Activated T-helper 1 cell treated with anti-CD3 and anti-CD28 coated beads, Interleukin-12 subunit alpha, Interleukin-12 subunit beta, Interleukin-2, Interleukin-4 antibody, amounts not matched to agents 30 ng/mL and 10 ng/mL and 1 ng/mL, durations not matched to agents 14 hours and 24 hours and 36 hours (primary cell): Measurements from ENCODE around the gene TSPAN32. TPM values are rescaled to one million over a fixed set of nuclear protein-coding genes. Genes with fewer than 3 reads are reported as not detected.

Experiments used
- DNase-seq: peaks from one replicate; pipeline ENCODE4 v3.0.0; 2021; ENCODE audit warnings: low spot score
- H3K27ac Mint-ChIP-seq: one replicate; pipeline ENCODE4 v1.8.0; 2021; ENCODE audit warnings: mild to moderate bottlenecking, mixed read lengths
- H3K27me3 Mint-ChIP-seq: one replicate; pipeline ENCODE4 v1.8.0; 2022; ENCODE audit warnings: mild to moderate bottlenecking, moderate library complexity, mixed read lengths; ENCODE audit not compliant: insufficient read depth
- H3K36me3 Mint-ChIP-seq: one replicate; pipeline ENCODE4 v1.8.0; 2021; ENCODE audit warnings: low read depth, mixed read lengths
- H3K4me1 Mint-ChIP-seq: one replicate; pipeline ENCODE4 v1.8.0; 2021; ENCODE audit warnings: low read depth, mixed read lengths
- H3K4me3 Mint-ChIP-seq: one replicate; pipeline ENCODE4 v1.8.0; 2021; ENCODE audit warnings: mild to moderate bottlenecking, moderate library complexity, mixed read lengths
- H3K9me3 Mint-ChIP-seq: one replicate; pipeline ENCODE4 v1.8.0; 2021; ENCODE audit warnings: mixed read lengths
- intact Hi-C: fragments of 100-400 bp; cut with micrococcal nuclease; formaldehyde crosslinking; loops from one replicate; pipeline ENCODE4 v1.15.1; 2024
- total RNA-seq: library from RNA; stranded (reverse); gene quantifications from 2 replicates; pipeline ENCODE4 v1.2.3, GENCODE V29; 2022

The TSPAN32 gene, protein sequence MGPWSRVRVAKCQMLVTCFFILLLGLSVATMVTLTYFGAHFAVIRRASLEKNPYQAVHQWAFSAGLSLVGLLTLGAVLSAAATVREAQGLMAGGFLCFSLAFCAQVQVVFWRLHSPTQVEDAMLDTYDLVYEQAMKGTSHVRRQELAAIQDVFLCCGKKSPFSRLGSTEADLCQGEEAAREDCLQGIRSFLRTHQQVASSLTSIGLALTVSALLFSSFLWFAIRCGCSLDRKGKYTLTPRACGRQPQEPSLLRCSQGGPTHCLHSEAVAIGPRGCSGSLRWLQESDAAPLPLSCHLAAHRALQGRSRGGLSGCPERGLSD
- total RNA-seq, result 2.1 and 2.2 TPM in 2 replicates

DNA sequence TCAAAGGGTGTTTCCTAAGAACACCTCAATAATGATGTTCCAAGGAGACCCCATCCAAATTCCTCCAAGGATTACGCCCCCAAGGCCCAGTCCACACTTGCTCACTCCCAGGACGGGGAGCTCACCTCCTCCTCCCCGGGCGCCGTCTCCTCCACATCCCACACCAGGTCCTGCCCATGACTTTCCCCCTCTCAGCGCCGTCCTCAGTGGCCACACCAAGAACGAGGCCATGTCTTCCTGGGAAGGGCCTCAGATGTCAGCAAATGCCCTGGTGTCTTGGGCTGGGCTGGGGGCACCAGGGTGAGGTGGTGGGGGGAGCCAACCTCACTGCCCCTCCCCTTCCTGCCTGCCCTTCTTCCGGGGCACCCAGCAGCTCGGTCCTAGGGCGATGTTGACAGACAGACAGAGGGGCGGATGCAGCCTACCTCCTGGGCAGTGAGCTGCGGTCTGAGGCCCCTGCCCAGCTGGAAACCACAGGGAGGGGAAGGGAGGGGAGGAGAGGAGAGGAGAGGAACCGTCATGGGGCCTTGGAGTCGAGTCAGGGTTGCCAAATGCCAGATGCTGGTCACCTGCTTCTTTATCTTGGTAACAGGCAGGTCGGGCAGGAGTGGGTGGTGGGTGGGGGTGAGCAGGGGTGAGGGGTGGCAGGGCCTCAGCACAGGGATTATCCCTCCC is at the start of gene TSPAN32, which contains the start of gene C11orf21:
Gene TSPAN32 (plus strand): TSS at position 383 of the 675 bp plus-strand sequence. CDS start 137 bp downstream, at position 520.
Gene C11orf21 (minus strand): TSS at position 288 of the 675 bp plus-strand sequence. CDS start 110 bp downstream, at position 178.
- intact Hi-C loops, result loop anchor here (1.0 to 2.0 kb wide), 2 partner anchors 118 to 583 kb away; partner anchors contain the start of gene CDKN1C
- peak within 1 kb of the TSS; percentile 90 for H3K4me3 Mint-ChIP-seq
- H3K9me3 Mint-ChIP-seq, result no peaks in the 10 kb centered on the region
- peaks cover 39% of the 10 kb centered on the region for H3K4me1 Mint-ChIP-seq
- H3K27ac Mint-ChIP-seq, result peak within 1 kb of the TSS; percentile 91
- no peaks in the 10 kb centered on the region for H3K27me3 Mint-ChIP-seq
- no peaks in the 10 kb centered on the region for H3K36me3 Mint-ChIP-seq
- peak; percentile 57 for DNase-seq

DNA sequence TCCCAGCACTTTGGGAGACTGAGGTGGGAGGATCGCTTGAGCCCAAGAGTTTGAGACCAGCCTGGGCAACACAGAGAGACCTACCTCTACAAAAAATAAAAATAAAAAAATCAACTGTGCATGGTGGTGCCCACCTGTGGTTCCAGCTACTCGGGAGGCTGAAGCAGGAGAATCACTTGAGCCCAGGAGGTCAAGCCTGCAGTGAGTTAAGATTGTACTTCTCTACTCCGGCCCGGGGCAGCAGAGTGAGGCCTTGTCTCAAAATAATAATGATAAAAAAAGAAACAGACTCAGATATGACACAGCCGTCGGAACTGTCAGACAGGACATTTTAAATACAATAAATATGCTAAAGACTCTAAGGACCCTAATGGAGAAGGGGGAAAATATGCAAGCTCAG is 49.8 kb upstream of the TSPAN32 start:
- H3K27me3 Mint-ChIP-seq, result peaks cover 2% of the 10 kb centered on the region
- DNase-seq, result no peak
- H3K27ac Mint-ChIP-seq, result no peak overlapping the region
- intact Hi-C loops, result no loop called here
- H3K36me3 Mint-ChIP-seq, result no peaks in the 10 kb centered on the region
- H3K9me3 Mint-ChIP-seq, result no peaks in the 10 kb centered on the region
- no peak overlapping the region for H3K4me3 Mint-ChIP-seq
- no peaks in the 10 kb centered on the region for H3K4me1 Mint-ChIP-seq

GRCh38 chr11:2256293-2256913 is 45.4 kb upstream of the TSPAN32 start:
- no peaks in the 10 kb centered on the region for H3K9me3 Mint-ChIP-seq
- intact Hi-C loops, result no loop called here
- no peak for DNase-seq
- H3K27me3 Mint-ChIP-seq, result peaks cover 2% of the 10 kb centered on the region
- H3K27ac Mint-ChIP-seq, result no peak overlapping the region
- H3K4me3 Mint-ChIP-seq, result no peak overlapping the region
- H3K4me1 Mint-ChIP-seq, result no peaks in the 10 kb centered on the region
- no peaks in the 10 kb centered on the region for H3K36me3 Mint-ChIP-seq

- no peaks in the 10 kb centered on the region for H3K36me3 Mint-ChIP-seq
- peaks cover 2% of the 10 kb centered on the region for H3K27me3 Mint-ChIP-seq
- no peaks in the 10 kb centered on the region for H3K9me3 Mint-ChIP-seq
- intact Hi-C loops, result no loop called here
- H3K4me3 Mint-ChIP-seq, result no peak overlapping the region
- no peak for DNase-seq
- H3K4me1 Mint-ChIP-seq, result no peaks in the 10 kb centered on the region
- no peak overlapping the region for H3K27ac Mint-ChIP-seq
Measured at GRCh38 chr11:2256951-2257700, 44.7 kb upstream of the TSPAN32 start.

DNA sequence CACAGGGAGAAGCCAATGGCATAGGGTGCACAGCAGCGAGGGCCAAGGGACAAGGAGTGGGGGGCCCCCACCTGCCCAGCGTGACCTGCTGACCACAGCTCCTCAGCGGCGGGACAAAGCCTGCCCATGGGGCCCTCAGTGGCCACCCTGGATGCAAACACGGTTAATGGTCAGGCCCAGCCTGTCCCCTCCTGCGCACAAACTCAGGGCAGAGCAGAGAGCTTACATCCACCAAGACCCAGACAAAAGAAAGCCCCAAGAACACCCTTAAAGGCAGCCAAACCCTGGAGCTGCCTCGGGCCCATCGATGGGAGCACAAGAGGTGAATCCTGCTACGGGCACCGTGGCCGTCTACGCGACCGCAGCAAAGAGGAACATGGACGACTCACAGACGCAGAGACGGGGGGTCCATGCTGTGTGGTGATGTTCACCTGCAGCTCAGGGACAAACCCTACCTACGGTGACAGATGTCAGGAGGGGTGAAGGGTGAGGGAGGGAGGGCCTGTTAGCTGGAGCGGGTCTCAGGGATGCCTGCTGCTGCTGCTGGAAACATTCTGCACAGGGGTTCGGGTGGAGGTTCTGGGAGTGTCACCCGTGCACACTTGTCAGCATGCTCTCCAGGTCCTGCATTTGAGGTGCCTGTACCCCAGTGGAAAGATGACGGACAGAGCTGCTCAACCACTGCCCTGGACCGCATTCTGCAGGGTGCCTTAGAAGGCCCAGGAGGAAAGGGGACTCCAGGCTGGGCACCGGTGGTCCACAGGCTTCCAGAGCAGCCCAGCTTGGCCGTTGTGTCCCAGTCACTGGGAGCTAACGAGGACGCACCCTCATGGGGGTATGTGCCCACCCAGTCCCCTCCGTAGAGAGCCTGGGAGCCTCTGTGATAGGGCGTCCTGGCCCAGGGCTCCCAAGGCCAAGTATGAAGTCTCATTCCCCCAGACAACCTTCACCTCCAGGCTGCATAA is 43.0 kb upstream of the TSPAN32 start:
- no peaks in the 10 kb centered on the region for H3K36me3 Mint-ChIP-seq
- H3K4me3 Mint-ChIP-seq, result no peak overlapping the region
- H3K4me1 Mint-ChIP-seq, result no peaks in the 10 kb centered on the region
- no peaks in the 10 kb centered on the region for H3K27me3 Mint-ChIP-seq
- no peak for DNase-seq
- no peak overlapping the region for H3K27ac Mint-ChIP-seq
- intact Hi-C loops, result no loop called here
- no peaks in the 10 kb centered on the region for H3K9me3 Mint-ChIP-seq

GRCh38 chr11:2259466-2259830 is 42.4 kb upstream of the TSPAN32 start:
- H3K27ac Mint-ChIP-seq, result no peak overlapping the region
- no peak for DNase-seq
- H3K4me1 Mint-ChIP-seq, result no peaks in the 10 kb centered on the region
- no peaks in the 10 kb centered on the region for H3K9me3 Mint-ChIP-seq
- H3K27me3 Mint-ChIP-seq, result no peaks in the 10 kb centered on the region
- intact Hi-C loops, result no loop called here
- no peaks in the 10 kb centered on the region for H3K36me3 Mint-ChIP-seq
- H3K4me3 Mint-ChIP-seq, result no peak overlapping the region

DNA sequence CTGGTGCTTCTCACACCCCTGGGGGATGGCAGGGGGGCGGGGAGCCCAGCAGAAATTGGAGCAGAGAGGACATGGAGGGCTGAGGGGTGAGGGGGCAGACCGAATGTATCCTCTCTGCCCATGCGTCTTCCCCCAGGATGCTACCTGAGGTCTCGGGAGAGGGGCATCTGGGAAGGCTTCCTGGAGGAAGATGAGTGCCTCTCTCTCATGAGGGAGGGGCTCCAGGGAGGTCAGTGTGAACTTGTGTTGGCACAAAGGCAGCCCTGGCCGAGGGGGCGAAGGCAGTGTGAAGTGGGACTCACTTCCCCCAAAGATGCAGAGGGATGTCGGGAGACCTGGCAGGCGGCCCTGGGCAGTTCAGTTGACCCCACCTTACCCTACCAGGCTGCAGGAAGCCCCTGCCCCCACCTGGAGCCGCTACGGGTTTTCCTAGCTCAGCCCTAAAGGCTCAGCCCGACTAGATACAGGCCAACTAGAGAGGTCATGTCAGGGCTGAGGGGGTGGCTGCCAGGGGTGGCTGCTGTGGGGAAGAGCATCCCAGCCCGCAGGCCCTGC is 41.8 kb upstream of the TSPAN32 start:
- no peak overlapping the region for H3K27ac Mint-ChIP-seq
- H3K4me1 Mint-ChIP-seq, result no peaks in the 10 kb centered on the region
- H3K36me3 Mint-ChIP-seq, result no peaks in the 10 kb centered on the region
- H3K9me3 Mint-ChIP-seq, result no peaks in the 10 kb centered on the region
- no peak for DNase-seq
- no peak overlapping the region for H3K4me3 Mint-ChIP-seq
- intact Hi-C loops, result no loop called here
- H3K27me3 Mint-ChIP-seq, result no peaks in the 10 kb centered on the region

DNA sequence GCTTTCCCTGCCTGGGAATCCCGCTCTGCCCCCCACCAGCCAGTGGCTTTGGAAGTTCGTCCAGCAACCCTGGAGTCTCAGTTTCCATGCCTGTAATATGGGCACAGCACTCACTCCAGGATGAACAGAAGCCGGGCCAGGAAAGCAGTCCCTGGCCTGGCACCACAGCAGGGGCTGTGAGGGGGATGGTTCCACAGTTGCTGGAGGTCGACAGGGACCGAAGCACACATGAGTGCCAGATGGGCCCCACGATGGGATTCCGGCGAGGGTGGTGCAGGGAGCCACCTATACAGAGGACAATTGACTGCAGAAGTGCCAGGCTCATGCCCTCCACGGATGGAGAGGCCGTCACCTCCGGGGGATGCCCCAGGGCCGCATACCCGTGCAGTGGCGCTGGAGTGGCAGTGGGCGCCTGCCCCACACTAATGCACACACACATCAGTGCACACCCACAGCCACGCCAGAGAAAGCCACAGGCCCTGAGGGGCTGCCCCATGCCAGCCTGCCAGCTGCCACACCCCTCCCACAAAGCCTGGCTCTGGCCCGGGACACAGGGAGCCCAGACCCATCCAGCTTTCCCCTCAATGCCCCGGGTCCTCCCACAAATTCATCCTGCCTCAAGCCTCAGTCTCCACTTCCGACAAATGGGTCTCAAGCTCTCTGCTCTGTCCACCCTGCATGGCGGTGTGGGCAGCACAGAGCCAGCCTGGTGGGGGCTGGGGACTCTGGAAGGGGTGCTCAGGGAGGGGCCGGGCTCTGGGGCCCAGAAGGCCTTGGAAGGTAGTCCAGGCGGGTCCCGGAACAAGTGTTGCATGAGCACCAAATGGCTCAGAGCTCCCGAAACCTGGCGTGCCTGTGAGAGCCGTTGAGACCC is 41.1 kb upstream of the TSPAN32 start:
- Mint-ChIP-seq H3K27ac (no peak overlapping the region), H3K36me3 (no peaks in the 10 kb centered on the region), H3K9me3 (no peaks in the 10 kb centered on the region), H3K4me1 (peaks cover 6% of the 10 kb centered on the region), H3K27me3 (no peaks in the 10 kb centered on the region), H3K4me3 (no peak overlapping the region)
- DNase-seq, result no peak
- intact Hi-C loops, result no loop called here

- DNase-seq, result no peak
- Mint-ChIP-seq H3K4me3 (no peak overlapping the region), H3K9me3 (no peaks in the 10 kb centered on the region), H3K27me3 (no peaks in the 10 kb centered on the region), H3K27ac (no peak overlapping the region), H3K36me3 (no peaks in the 10 kb centered on the region), H3K4me1 (peaks cover 15% of the 10 kb centered on the region)
- intact Hi-C loops, result no loop called here
Measured at GRCh38 chr11:2261436-2262230, 40.2 kb upstream of the TSPAN32 start.

DNA sequence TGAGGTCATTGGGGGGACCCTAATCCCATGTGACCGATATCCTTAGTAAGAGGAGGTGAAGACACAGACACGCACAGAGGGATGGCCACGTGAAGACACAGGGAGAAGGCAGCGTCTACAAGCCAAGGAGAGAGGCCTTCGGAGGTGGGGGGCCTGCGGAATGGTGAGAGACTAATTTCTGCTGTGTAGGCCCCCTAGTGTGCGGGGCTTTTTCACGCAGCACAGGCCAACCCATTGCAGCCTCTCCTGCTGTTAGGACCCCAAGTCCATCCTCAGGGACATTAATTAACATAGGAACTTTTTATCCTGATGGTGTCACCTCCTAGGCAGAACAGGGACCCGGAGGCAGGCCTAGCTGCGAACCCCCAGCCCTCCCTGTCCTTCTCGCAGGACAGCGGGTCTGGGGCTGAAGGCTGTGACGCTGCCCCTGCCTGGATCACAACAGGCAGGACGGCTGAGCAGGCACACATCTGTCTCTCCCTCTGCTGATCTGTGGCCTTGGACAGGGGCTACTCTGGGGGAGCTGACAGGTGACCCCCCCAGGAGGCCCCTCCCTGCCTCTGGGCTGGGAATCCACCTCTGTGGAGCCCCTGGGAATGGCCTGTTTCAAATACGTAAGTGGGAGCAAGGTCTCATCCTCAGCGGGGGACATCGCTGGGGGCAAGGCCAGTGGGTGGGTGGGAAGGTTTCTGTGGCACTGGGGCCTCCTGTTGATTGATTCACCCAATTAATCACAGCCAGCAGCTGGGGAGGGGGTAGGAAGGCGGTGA is 39.3 kb upstream of the TSPAN32 start:
- peaks cover 16% of the 10 kb centered on the region for H3K4me1 Mint-ChIP-seq
- no peaks in the 10 kb centered on the region for H3K36me3 Mint-ChIP-seq
- no peak for DNase-seq
- H3K27ac Mint-ChIP-seq, result no peak overlapping the region
- intact Hi-C loops, result no loop called here
- H3K27me3 Mint-ChIP-seq, result no peaks in the 10 kb centered on the region
- no peaks in the 10 kb centered on the region for H3K9me3 Mint-ChIP-seq
- no peak overlapping the region for H3K4me3 Mint-ChIP-seq
